Muscle layer of duodenum (tissue), 2 donors: ENCODE results near the gene AMOT.

Experiments used
- H3K27ac ChIP-seq: one replicate; pipeline ENCODE4 v1.7.0; 2013; ENCODE audit warnings: mild to moderate bottlenecking, low read length
- H3K27me3 ChIP-seq: one replicate; pipeline ENCODE4 v1.7.0; 2013; ENCODE audit warnings: low read depth, mild to moderate bottlenecking, control low read depth, low read length
- H3K36me3 ChIP-seq, 2 donors: one replicate each; pipeline ENCODE4 v1.7.0; 2013; ENCODE audit warnings: low read length in 2 of 2, control low read depth in 1 of 2, mild to moderate bottlenecking in 1 of 2; ENCODE audit not compliant: insufficient read depth in 2 of 2, control insufficient read depth in 1 of 2
- H3K4me1 ChIP-seq, 2 donors: one replicate each; pipeline ENCODE4 v1.7.0; 2013; ENCODE audit warnings: low read length in 2 of 2, mild to moderate bottlenecking in 2 of 2, control low read depth in 1 of 2, moderate library complexity in 1 of 2; ENCODE audit not compliant: insufficient read depth in 2 of 2, control insufficient read depth in 1 of 2
- H3K4me3 ChIP-seq, 2 donors: one replicate each; pipeline ENCODE4 v1.7.0; 2013; ENCODE audit warnings: low read length in 2 of 2, low read depth in 1 of 2, mild to moderate bottlenecking in 1 of 2
- H3K9me3 ChIP-seq, 2 donors: one replicate each; pipeline ENCODE4 v1.7.0; 2013; ENCODE audit warnings: low read length in 2 of 2, control low read depth in 1 of 2, mild to moderate bottlenecking in 1 of 2; ENCODE audit not compliant: control insufficient read depth in 1 of 2
- donor health status: healthy.

Gene AMOT

GRCh38 chrX:112789931-112790330, 50.7 kb downstream of the AMOT start:
- Histone ChIP-seq H3K4me1 (no peaks in the 10 kb centered on the region), H3K9me3 (no peaks in the 10 kb centered on the region), H3K27ac (no peak overlapping the region), H3K36me3 (peaks cover 0 to 3% of the 10 kb centered on the region in 2 donors), H3K27me3 (no peaks in the 10 kb centered on the region), H3K4me3 (no peak overlapping the region)

- Histone ChIP-seq H3K4me1 (no peaks in the 10 kb centered on the region), H3K27me3 (no peaks in the 10 kb centered on the region), H3K9me3 (no peaks in the 10 kb centered on the region), H3K27ac (no peak overlapping the region), H3K4me3 (no peak overlapping the region), H3K36me3 (peaks cover 0 to 3% of the 10 kb centered on the region in 2 donors)
Observed at GRCh38 chrX:112786076-112786475, 54.6 kb downstream of the AMOT start.

DNA sequence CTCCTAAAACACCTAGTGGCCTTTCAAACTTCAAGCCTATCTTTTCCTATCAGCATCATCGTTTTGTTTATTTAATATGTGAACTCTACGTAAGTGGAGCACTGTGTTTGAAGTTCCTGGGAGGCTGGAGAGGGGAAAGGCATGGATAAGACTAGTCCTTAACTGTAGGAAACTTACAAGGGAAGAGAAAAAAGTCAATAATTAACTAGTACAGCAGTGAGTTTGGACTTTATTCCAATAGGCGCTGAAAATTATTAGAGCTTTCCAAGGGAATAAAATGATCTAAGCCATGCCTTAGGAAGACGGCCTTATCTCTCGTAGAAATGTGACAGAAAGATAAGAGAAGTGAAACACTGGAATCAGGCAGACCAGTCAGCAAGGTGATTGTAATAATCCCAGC, 55.3 kb downstream of the AMOT start:
- Histone ChIP-seq H3K4me1 (no peaks in the 10 kb centered on the region), H3K27me3 (no peaks in the 10 kb centered on the region), H3K27ac (no peak overlapping the region), H3K36me3 (peaks cover 0 to 4% of the 10 kb centered on the region in 2 donors), H3K9me3 (no peaks in the 10 kb centered on the region), H3K4me3 (no peak overlapping the region)

GRCh38 chrX:112784692-112785091, 55.9 kb downstream of the AMOT start:
- no peaks in the 10 kb centered on the region for H3K9me3 ChIP-seq
- peaks cover 0 to 6% of the 10 kb centered on the region in 2 donors for H3K36me3 ChIP-seq
- H3K27ac ChIP-seq, result no peak overlapping the region
- H3K4me1 ChIP-seq, result no peaks in the 10 kb centered on the region
- H3K4me3 ChIP-seq, result no peak overlapping the region
- no peaks in the 10 kb centered on the region for H3K27me3 ChIP-seq

DNA sequence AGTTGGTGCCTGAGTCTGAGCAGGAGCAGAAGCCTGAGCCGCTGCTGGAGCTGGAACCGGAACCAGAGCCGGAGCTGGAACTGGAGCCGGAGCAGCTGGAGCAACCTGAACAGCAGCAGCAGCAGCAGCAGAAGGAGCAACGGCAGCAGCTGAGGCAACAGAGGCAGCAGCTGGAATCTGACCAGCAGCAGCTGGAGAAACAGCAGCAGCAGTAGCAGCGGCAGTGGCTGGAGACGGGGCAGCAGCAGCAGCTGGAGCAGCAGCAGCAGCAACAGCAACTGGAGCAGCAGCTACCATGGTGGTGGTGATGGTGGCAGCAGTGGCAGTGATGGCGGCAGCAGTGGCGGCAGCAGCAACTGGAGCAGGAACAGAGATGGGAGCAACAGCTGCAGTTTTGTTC, 61.5 kb downstream of the AMOT start:
- H3K4me1 ChIP-seq, result no peaks in the 10 kb centered on the region
- no peak overlapping the region for H3K4me3 ChIP-seq
- H3K36me3 ChIP-seq, result peaks cover 0 to 10% of the 10 kb centered on the region in 2 donors
- no peaks in the 10 kb centered on the region for H3K27me3 ChIP-seq
- H3K27ac ChIP-seq, result no peak overlapping the region
- H3K9me3 ChIP-seq, result no peaks in the 10 kb centered on the region

DNA sequence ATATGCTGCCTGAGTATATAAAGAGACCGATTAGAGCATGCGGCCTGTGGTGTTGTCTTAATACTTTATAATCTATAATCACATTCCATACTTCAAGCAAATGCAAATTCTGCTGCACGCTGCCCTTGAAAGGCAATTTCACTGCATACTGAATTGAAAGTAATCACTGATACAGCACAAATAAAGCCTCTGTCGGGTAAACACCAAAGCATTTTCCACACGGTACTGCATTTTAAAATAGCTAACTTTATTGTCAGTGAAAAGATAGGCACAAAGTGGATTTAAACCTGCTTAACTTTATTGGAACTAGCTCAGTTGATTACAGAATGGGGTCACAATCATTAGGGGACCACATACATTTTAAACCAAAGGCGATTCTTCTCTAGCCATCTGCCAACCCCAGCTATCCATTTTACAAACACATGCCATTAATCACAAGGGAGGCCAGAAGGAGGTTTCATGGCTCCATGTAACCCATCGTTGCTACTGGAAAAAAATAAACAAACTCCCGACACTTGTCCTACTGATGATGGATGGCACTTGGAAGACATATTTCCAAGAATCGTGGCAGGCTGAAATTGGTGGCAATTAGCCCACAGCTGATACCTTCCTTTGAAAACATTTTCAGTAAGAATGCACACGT, 65.9 kb downstream of the AMOT start:
- H3K27me3 ChIP-seq, result no peaks in the 10 kb centered on the region
- no peak overlapping the region for H3K4me3 ChIP-seq
- H3K36me3 ChIP-seq, result peaks cover 0 to 4% of the 10 kb centered on the region in 2 donors
- H3K4me1 ChIP-seq, result no peaks in the 10 kb centered on the region
- no peaks in the 10 kb centered on the region for H3K9me3 ChIP-seq
- H3K27ac ChIP-seq, result no peak overlapping the region

DNA sequence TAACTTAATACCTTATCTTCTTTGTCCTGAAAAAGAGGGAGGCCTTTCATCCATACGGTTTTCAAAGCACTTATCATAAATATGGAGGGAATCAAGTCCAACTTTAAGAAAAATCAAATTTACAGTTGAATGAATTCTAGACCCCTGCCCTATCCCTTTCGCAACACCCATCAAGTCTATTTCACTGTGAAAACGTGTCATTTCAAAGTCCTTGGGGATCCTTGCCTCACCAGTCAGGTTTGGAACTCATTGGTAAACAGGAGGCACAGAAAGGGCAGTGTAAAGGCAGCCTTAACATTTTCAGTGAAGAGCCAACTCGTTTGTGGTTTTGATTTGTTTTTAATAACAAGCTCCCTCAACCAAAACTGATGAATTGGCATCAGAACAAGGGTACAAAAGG, 66.5 kb downstream of the AMOT start:
- no peaks in the 10 kb centered on the region for H3K9me3 ChIP-seq
- H3K4me3 ChIP-seq, result no peak overlapping the region
- no peaks in the 10 kb centered on the region for H3K27me3 ChIP-seq
- H3K4me1 ChIP-seq, result no peaks in the 10 kb centered on the region
- peaks cover 0 to 1% of the 10 kb centered on the region in 2 donors for H3K36me3 ChIP-seq
- no peak overlapping the region for H3K27ac ChIP-seq

DNA sequence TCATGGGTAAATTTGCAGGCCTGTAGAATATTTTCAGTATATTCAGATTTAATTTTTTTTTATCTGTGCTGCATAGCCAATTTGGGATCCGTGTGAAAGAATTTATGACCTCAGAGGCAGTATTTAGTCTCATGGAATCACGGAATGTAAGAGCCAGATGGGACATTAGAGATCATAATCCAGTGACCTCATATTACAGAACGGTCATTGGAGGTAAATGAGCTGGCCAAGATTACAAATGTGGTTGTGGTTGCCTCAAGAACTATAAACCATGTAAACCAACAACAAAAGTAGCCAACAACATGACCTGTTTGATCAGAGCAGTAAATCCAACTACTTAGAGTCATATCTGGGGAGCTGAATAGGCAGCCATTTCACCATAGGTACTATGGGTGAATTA, 71.6 kb downstream of the AMOT start:
- no peaks in the 10 kb centered on the region for H3K27me3 ChIP-seq
- no peaks in the 10 kb centered on the region for H3K9me3 ChIP-seq
- no peak overlapping the region for H3K27ac ChIP-seq
- no peak overlapping the region for H3K4me3 ChIP-seq
- no peaks in the 10 kb centered on the region for H3K4me1 ChIP-seq
- no peaks in the 10 kb centered on the region for H3K36me3 ChIP-seq

- H3K36me3 ChIP-seq, result no peaks in the 10 kb centered on the region
- no peaks in the 10 kb centered on the region for H3K4me1 ChIP-seq
- H3K9me3 ChIP-seq, result no peaks in the 10 kb centered on the region
- H3K27me3 ChIP-seq, result no peaks in the 10 kb centered on the region
- H3K4me3 ChIP-seq, result no peak overlapping the region
- H3K27ac ChIP-seq, result no peak overlapping the region
Observed at GRCh38 chrX:112768563-112768962, 72.1 kb downstream of the AMOT start.

- Histone ChIP-seq H3K27ac (no peak overlapping the region), H3K27me3 (no peaks in the 10 kb centered on the region), H3K4me3 (no peak overlapping the region), H3K9me3 (no peaks in the 10 kb centered on the region), H3K4me1 (no peaks in the 10 kb centered on the region), H3K36me3 (no peaks in the 10 kb centered on the region)
Observed at GRCh38 chrX:112766774-112767173, 73.9 kb downstream of the AMOT start.

DNA sequence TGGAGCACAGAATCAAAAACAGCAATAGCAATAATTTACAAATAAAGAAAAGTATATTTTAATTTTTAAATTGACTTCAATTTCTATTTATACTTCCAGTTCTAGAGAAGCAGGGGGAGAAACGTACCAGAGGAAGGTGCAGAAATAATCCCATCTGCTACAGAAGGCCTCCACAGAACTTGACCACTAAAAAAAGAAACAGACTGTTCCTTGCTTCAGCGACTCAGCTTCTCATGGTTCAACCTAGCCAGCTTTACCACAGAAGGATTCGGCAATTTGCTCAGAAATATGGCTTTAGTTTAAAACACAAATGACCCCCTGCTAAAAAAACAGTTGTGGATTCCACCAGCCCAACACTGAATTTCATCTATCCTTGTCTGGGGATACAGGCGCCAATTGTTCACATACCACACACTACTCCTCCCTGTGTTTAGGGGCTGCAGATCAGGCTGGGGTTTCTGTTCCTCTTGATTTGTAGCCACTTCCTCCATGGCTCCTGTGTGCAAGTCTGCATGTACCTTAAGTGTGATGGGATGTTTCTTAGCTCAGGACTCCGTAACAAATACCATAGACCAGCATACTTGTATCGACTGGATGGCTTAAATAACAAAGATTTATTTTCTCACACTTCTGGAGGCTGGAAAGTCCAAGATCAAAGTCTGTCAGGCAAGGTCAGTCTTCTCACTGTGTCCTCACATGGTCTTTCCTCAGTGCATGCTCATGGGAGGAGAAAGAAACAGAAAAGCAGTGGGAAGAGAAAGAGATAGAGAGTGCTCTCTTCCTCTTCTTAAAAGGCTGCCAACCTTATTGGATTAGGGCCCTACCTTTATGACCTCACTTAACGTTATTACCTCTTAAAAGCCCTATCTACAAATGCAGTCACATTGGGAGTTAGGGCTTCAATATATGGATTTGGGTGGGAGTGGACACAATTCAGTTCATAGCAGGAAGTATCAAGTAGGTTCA, 79.1 kb downstream of the AMOT start:
- Histone ChIP-seq H3K4me3 (no peak overlapping the region), H3K9me3 (no peaks in the 10 kb centered on the region), H3K27me3 (no peaks in the 10 kb centered on the region), H3K36me3 (no peaks in the 10 kb centered on the region), H3K4me1 (no peaks in the 10 kb centered on the region), H3K27ac (no peak overlapping the region)
